GM13977 (cell line): Measurements from ENCODE around the gene KCNJ6.

Source experiments
- DNase-seq: peaks from one replicate; pipeline ENCODE4 v3.0.0; 2012; ENCODE audit warnings: low spot score
- in situ Hi-C: fragments of 300-500 bp; cut with MboI; formaldehyde crosslinking; loops from one replicate; pipeline ENCODE4 v1.12.0; 2022; ENCODE audit warnings: low sequenced_read_pairs, low pct_unique_long_range_greater_than_20kb, mixed read lengths, inconsistent platforms; ENCODE audit not compliant: unreplicated experiment
- TF ChIP-seq, protein P1 (sequence below): IDR thresholded peaks from 2 replicates; pipeline ENCODE4 v1.5.1; 2012; ENCODE audit warnings: mild to moderate bottlenecking, control low read depth; ENCODE audit not compliant: insufficient read depth; ENCODE audit errors: extremely low read depth, missing control alignments

Gene KCNJ6

DNA sequence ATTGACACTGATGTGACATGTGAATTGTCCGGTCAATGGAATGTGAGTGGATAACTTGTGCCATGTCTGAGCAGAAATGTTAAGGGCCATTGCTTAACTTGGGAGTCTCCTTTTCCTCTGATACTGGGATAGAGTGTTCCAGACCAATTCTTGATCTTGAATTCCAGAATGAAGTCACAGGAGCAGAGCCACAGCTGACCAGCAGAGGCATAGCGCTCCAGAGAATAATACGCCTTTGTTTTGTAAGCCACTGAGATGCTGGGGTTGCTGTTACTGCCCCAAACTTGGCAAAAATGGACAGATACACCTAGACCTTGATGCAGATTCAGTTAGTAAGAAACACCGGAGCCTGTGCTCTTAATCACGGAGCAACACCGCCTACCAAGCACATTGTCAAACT, 6.3 kb downstream of the KCNJ6 start:
- TF ChIP-seq, protein P1, sequence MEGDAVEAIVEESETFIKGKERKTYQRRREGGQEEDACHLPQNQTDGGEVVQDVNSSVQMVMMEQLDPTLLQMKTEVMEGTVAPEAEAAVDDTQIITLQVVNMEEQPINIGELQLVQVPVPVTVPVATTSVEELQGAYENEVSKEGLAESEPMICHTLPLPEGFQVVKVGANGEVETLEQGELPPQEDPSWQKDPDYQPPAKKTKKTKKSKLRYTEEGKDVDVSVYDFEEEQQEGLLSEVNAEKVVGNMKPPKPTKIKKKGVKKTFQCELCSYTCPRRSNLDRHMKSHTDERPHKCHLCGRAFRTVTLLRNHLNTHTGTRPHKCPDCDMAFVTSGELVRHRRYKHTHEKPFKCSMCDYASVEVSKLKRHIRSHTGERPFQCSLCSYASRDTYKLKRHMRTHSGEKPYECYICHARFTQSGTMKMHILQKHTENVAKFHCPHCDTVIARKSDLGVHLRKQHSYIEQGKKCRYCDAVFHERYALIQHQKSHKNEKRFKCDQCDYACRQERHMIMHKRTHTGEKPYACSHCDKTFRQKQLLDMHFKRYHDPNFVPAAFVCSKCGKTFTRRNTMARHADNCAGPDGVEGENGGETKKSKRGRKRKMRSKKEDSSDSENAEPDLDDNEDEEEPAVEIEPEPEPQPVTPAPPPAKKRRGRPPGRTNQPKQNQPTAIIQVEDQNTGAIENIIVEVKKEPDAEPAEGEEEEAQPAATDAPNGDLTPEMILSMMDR, result no peak
- in situ Hi-C loops, result no loop called here
- DNase-seq, result no peak

- TF ChIP-seq, protein P1, result no peak
- DNase-seq, result no peak
- in situ Hi-C loops, result no loop called here
Observed at GRCh38 chr21:37908691-37909090, 7.6 kb downstream of the KCNJ6 start.

DNA sequence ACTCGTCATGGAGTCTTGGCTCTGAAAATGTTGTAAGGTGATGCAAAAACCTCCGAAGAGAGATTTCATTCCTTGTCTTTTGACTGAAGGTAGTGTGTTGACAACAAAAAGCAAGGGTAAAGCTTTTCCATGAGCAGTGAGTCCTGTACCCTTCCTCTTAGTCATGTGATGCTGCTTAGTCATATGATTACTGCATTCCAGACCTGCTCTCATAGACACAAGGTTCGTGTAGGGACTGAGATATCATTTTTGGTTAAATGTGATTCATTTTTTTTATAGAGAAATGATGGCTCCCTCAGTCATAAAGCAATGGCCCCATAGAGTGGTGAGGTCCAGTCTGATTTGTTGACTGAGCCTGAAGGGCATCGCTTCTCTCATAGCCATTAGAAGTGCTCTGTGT, 9.2 kb downstream of the KCNJ6 start:
- in situ Hi-C loops, result no loop called here
- TF ChIP-seq, protein P1, result no peak
- DNase-seq, result no peak

- TF ChIP-seq, protein P1, result no peak
- no peak for DNase-seq
- in situ Hi-C loops, result no loop called here
Observed at GRCh38 chr21:37905291-37905690, 11.0 kb downstream of the KCNJ6 start.

DNA sequence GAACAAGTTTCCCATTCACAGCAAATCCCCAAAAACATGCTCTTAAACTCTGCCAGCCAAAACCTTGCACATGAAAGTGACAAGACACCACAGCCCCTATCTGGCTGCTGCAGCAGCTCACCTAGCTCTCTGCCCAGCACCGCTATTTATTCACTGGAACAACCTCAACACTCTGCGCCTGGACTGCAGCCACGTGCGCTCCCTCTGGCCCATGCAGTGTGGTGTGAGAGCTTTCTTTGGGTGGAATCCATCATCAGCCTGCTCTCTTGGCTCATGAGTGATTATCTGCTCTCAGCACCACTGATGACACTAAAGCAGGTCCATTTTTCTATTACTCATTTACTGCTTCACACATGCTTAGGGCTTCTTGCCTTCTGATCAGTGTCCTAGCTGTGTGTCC, 11.4 kb downstream of the KCNJ6 start:
- in situ Hi-C loops, result no loop called here
- TF ChIP-seq, protein P1, result no peak
- DNase-seq, result no peak

GRCh38 chr21:37903396-37903795, 12.9 kb downstream of the KCNJ6 start:
- no peak for DNase-seq
- TF ChIP-seq, protein P1, result no peak
- in situ Hi-C loops, result no loop called here

DNA sequence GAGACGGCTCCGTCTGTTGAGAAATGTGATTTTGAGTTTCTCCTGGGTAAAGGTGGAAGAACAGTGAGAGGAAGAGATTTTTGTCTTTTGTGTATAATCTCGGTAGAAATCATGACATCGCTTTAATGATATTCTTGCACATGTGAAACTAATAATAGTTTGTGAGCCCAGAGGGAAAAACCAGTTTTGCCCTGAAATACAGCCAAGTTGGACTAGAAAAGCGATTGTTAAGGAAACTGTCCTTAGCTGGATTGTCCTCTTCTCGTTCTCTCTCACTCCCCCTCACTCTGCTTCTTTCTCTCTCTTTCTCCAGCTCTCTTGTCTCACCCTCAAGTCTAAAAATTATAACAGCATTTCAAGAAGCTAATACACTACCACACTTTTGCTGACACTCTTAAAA, 17.1 kb downstream of the KCNJ6 start:
- TF ChIP-seq, protein P1, result no peak
- no peak for DNase-seq
- in situ Hi-C loops, result no loop called here
